Body of pancreas (tissue), 4 donors: ENCODE measurements around the gene COL4A2.

Experiments used
- POLR2A ChIP-seq, 3 donors: fragments of 450-650 bp; IDR thresholded peaks; one replicate each; pipeline ENCODE4 v1.6.1; 2016; ENCODE audit warnings: antibody characterized with exemption in 3 of 3, mild to moderate bottlenecking in 2 of 3
- TF ChIP-seq, protein P1 (sequence below), 7 experiments: fragments of 450-650 bp in 4 of 7; fragments of 200-600 bp in 3 of 7; sonication (generic) in 3 of 7; IDR thresholded peaks; one replicate each; pipeline ENCODE4 v1.5.1; 2016 to 2019; ENCODE audit warnings: antibody characterized with exemption in 7 of 7

- TF ChIP-seq, protein P1, sequence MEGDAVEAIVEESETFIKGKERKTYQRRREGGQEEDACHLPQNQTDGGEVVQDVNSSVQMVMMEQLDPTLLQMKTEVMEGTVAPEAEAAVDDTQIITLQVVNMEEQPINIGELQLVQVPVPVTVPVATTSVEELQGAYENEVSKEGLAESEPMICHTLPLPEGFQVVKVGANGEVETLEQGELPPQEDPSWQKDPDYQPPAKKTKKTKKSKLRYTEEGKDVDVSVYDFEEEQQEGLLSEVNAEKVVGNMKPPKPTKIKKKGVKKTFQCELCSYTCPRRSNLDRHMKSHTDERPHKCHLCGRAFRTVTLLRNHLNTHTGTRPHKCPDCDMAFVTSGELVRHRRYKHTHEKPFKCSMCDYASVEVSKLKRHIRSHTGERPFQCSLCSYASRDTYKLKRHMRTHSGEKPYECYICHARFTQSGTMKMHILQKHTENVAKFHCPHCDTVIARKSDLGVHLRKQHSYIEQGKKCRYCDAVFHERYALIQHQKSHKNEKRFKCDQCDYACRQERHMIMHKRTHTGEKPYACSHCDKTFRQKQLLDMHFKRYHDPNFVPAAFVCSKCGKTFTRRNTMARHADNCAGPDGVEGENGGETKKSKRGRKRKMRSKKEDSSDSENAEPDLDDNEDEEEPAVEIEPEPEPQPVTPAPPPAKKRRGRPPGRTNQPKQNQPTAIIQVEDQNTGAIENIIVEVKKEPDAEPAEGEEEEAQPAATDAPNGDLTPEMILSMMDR (IDR thresholded peaks at IDR 0.05), result no peak
- TF ChIP-seq POLR2A (IDR thresholded peaks at IDR 0.05), result no peak
These were observed 123.6 kb downstream of the COL4A2 start for GRCh38 chr13:110430391-110431336.
